MCF 10A (cell line): ENCODE data around the gene FBXL4. TPM values are rescaled to one million over a fixed set of nuclear protein-coding genes. Genes with fewer than 3 reads are reported as not detected.

ENCODE experiments used
- BruUV-seq: library from RNA; stranded (reverse); fragments of 400-500 nt; replicated peaks from 2 replicates; lab custom pipeline; 2021; lab: Mats Ljungman, UMichigan
- CTCF ChIA-PET: fragments of 300-600 bp; sonication (Branson Sonifier 250); formaldehyde crosslinking; extraction: SDS; loops from one replicate; lab custom pipeline; 2021; ENCODE audit warnings: antibody characterized with exemption, inconsistent platforms; lab: Yijun Ruan, JAX
- POLR2A ChIA-PET: fragments of 300-600, 350-650 bp; sonication (Branson Sonifier 250); formaldehyde crosslinking; extraction: SDS; loops from one replicate; lab custom pipeline; 2020; ENCODE audit warnings: antibody characterized with exemption, inconsistent platforms; lab: Yijun Ruan, JAX
- DNase-seq: peaks from one replicate; pipeline ENCODE4 v3.0.0-alpha.2; 2018; ENCODE audit not compliant: unreplicated experiment
- H3K27ac Mint-ChIP-seq: one replicate; pipeline ENCODE4 v1.8.0; 2022; ENCODE audit warnings: mild to moderate bottlenecking, low read depth, mixed read lengths; ENCODE audit not compliant: unreplicated experiment
- H3K27me3 Mint-ChIP-seq: one replicate; pipeline ENCODE4 v1.8.0; 2022; ENCODE audit warnings: mixed read lengths; ENCODE audit not compliant: insufficient read depth, unreplicated experiment
- H3K36me3 Mint-ChIP-seq: one replicate; pipeline ENCODE4 v1.8.0; 2022; ENCODE audit warnings: mild to moderate bottlenecking, moderate library complexity, mixed read lengths; ENCODE audit not compliant: insufficient read depth, unreplicated experiment
- H3K4me1 Mint-ChIP-seq: one replicate; pipeline ENCODE4 v1.8.0; 2022; ENCODE audit warnings: mixed read lengths; ENCODE audit not compliant: insufficient read depth, unreplicated experiment
- H3K4me3 Mint-ChIP-seq: one replicate; pipeline ENCODE4 v1.8.0; 2022; ENCODE audit warnings: mild to moderate bottlenecking, moderate library complexity, mixed read lengths; ENCODE audit not compliant: unreplicated experiment
- H3K9me3 Mint-ChIP-seq: one replicate; pipeline ENCODE4 v1.8.0; 2022; ENCODE audit warnings: mixed read lengths; ENCODE audit not compliant: unreplicated experiment
- intact Hi-C: fragments of 100-400 bp; cut with micrococcal nuclease; formaldehyde crosslinking; loops from 2 replicates; pipeline ENCODE4 v1.14.1; 2022
- total RNA-seq: library from RNA; stranded (reverse); gene quantifications from 2 replicates; pipeline ENCODE4 v1.2.3, GENCODE V29; 2022
- TF ChIP-seq, protein P1 (sequence below): fragments of 200-600 bp; IDR thresholded peaks from one replicate; pipeline ENCODE4 v1.8.0; 2022; ENCODE audit warnings: antibody characterized with exemption, mild to moderate bottlenecking; ENCODE audit not compliant: unreplicated experiment

The FBXL4 gene
- total RNA-seq, 1 experiment from 2014 or later, result 15.7 TPM

DNA sequence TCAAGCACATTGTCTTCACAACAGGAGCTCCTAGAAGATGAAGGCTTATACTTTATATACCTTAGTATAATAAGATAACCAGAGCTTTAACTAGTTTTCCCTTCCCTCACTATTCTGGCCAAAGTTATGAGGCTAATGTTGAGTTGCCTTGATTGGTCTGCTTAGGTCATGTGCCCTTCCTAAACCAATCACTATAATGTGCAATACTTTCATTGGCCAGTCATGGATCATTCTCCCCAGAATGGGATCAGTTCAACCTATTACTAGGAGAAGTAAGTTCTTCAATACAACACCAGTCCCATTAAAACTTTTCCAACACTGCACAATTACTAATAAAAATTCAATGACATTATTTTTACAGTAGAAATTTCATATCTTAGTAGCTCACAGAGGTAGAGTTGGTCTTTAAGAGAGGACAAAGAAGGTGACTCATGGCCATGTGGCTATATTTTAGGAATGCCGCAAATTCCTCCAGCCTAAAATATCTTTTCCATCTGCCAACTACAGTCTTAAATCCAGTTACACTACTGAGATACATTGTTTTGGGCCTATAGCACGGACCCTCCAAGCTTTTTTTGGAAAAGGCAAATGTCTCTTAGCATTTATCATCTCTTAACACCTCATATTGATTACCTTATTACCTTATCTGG lies 125.9 kb downstream of the FBXL4 start:
- BruUV-seq, result no TSS peak
- Mint-ChIP-seq H3K27ac (no peak overlapping the region), H3K36me3 (no peaks in the 10 kb centered on the region), H3K4me3 (no peak overlapping the region), H3K4me1 (no peaks in the 10 kb centered on the region), H3K27me3 (peaks cover 100% of the 10 kb centered on the region), H3K9me3 (no peaks in the 10 kb centered on the region)
- no peak for DNase-seq
- intact Hi-C loops, result no loop called here
- TF ChIP-seq, protein P1, sequence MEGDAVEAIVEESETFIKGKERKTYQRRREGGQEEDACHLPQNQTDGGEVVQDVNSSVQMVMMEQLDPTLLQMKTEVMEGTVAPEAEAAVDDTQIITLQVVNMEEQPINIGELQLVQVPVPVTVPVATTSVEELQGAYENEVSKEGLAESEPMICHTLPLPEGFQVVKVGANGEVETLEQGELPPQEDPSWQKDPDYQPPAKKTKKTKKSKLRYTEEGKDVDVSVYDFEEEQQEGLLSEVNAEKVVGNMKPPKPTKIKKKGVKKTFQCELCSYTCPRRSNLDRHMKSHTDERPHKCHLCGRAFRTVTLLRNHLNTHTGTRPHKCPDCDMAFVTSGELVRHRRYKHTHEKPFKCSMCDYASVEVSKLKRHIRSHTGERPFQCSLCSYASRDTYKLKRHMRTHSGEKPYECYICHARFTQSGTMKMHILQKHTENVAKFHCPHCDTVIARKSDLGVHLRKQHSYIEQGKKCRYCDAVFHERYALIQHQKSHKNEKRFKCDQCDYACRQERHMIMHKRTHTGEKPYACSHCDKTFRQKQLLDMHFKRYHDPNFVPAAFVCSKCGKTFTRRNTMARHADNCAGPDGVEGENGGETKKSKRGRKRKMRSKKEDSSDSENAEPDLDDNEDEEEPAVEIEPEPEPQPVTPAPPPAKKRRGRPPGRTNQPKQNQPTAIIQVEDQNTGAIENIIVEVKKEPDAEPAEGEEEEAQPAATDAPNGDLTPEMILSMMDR, result no peak
- POLR2A ChIA-PET, result no interaction called here
- CTCF ChIA-PET, result interaction anchor here (0.6 kb wide), 1 partner anchor 356 kb away, joined by 4 read pairs; no protein-coding TSS in a partner anchor

Other genes with a start within 250 kb of the FBXL4 start
- gene POU3F2, start 113.4 kb downstream of the FBXL4 start, total RNA-seq, result not detected in 2 replicates